GM18909 (cell line): ENCODE results near the gene CHGA.

Source experiments
- ATAC-seq: cut with Tn5 transposase; IDR thresholded peaks from one replicate; pipeline ENCODE4 v1.9.1; 2021; ENCODE audit warnings: mild to moderate bottlenecking; ENCODE audit not compliant: unreplicated experiment, poor library complexity

The CHGA gene

GRCh38 chr14:92928961-92929688 is 6.2 kb downstream of the CHGA start:
- ATAC-seq: no peak

- ATAC-seq: no peak
These were observed 7.0 kb downstream of the CHGA start for GRCh38 chr14:92929689-92930608.

DNA sequence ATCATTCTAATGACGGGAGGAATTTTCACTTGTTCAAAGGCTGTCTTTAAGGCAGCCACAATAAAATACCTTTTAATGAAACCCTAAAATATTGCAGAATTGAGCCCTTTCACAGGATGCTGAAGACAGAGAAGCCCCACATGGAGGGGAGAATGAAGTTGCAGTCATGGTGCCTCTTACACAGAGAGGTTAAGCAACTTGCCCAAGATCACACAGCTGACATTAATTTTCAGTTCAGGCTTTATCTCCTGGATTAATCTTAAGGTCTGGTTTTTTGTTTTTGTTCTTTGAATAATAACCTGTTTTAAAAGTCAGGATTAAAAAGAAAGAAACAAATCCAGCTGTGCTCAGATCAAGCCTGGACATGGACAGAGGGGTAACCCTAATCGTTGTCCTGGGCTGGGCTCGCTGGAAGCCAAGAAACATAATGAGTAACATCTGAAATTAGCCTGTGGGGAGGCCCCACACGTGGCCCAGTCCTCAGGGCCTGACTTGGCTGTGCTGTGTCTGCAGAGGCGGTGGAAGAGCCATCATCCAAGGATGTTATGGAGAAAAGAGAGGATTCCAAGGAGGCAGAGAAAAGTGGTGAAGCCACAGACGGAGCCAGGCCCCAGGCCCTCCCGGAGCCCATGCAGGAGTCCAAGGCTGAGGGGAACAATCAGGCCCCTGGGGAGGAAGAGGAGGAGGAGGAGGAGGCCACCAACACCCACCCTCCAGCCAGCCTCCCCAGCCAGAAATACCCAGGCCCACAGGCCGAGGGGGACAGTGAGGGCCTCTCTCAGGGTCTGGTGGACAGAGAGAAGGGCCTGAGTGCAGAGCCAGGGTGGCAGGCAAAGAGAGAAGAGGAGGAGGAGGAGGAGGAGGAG is 8.0 kb downstream of the CHGA start:
- ATAC-seq: no peak

DNA sequence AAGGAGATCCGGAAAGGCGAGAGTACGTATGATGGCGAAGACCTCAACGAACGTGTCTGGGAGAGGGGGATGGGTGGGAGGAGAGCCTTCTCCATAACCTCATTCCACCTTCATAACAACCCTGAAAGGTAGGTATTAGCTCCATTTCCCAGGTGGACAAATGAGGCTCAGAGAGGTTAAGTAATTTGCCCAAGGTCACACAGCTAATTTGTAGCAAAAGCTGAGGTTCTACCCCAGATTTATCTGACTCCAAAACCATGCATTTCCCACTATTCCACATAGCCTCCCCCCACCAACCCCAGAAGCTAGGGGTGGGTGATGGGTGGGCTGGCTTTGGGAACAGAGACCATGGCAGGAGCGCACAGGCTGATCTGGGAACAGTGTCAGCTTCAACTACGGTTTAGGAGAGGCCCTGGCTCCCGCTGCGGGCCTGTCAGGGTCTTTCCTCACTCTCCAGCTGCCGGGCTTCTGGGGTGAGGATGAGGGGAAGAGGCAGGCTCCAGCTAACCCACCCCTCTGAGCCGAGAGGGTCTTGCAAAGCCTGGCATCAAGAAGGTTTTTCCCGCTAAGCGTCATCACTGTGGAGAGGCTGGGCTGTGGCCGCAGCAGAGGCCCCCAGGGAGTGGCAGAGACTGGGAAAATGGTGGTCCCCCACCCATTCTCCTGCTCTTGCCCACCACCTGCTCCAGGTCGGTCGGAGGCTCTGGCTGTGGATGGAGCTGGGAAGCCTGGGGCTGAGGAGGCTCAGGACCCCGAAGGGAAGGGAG is 8.9 kb downstream of the CHGA start:
- ATAC-seq: no peak

- ATAC-seq: no peak
These were observed 9.8 kb downstream of the CHGA start for GRCh38 chr14:92932448-92933395.

- no peak for ATAC-seq
These were observed 10.5 kb downstream of the CHGA start for GRCh38 chr14:92933481-92933880.

- ATAC-seq: no peak
These were observed 11.5 kb downstream of the CHGA start for GRCh38 chr14:92934196-92935085.

GRCh38 chr14:92935446-92935845 is 12.5 kb downstream of the CHGA start:
- ATAC-seq: no peak

- ATAC-seq: no peak
These were observed 13.1 kb downstream of the CHGA start for GRCh38 chr14:92936085-92936484.

DNA sequence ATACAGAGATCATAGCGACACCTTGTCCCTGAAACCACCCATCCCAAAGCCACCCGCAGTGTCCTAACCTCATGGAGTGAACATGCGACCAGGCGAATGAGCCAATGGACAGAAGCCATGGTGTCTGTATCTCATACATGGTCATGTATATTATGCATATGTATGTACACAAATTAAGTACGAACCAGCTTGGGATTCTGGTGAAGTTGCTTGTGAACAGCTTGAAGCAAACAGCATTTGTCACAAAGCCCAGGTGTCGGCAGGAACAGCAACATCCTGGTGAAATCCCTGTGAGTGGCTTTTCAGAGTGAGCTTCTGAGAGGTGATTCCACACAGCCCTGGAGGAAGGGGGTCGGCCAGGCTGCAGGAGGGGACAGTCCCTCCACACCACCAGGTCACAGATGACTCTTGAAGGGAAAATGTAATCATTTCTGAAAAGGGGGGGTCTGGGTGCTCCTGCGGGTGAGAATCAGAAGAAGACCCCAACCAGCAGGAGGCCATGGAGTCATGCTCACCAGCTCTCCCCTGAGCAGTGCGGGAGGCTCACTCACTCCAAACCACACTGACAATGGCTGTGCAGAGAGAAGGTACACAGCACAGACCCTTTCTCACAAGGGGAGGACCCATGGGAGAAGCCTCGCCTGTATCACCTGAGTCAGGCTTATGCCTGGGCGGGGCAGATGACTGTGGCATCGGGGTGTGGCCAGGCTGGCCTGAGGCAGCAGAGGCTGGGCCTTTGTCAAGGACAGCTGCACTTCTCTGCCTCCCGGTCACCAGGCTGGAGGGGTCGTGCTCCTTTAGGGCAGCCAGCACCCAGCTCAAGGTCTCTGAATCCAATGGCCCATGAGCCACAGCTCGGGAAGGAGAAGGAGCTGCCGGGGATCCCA is 14.3 kb downstream of the CHGA start:
- ATAC-seq: no peak

GRCh38 chr14:92938235-92938875 is 15.4 kb downstream of the CHGA start:
- no peak for ATAC-seq

- no peak for ATAC-seq
These were observed 16.1 kb downstream of the CHGA start for GRCh38 chr14:92938890-92939671.

- no peak for ATAC-seq
These were observed 16.7 kb downstream of the CHGA start for GRCh38 chr14:92939699-92940098.

- no peak for ATAC-seq
These were observed 17.6 kb downstream of the CHGA start for GRCh38 chr14:92940543-92940942.

DNA sequence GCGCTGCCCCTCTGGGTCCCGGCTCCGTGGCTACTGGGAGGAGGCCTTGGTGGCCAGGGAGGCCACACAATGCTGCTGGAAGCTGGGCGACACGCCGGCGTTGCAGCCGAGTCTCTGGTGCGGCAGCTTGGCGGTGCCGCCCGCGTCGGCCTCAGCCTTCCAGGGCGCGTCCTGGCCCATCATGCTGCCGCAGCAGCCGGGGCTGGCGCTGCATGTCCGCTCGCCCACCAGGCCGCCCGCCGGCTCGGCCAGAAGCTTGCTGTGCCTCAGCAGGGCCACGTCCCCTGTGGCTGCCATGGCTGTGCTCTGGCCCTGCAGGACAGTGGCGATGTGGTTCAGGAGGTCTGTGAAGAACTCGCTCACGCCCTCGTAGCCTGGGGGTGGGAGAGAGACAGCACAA is 18.6 kb downstream of the CHGA start:
- ATAC-seq: no peak

- ATAC-seq: no peak
These were observed 19.2 kb downstream of the CHGA start for GRCh38 chr14:92942136-92942535.
